Stimulated activated CD4-positive, alpha-beta T cell treated with anti-CD3 and anti-CD28 coated beads, Interleukin-12 subunit alpha, Interleukin-12 subunit beta, amount 100 ng/mL, for 4 hours (primary cell): Measurements from ENCODE around the gene SEPTIN12.

ENCODE experiments used
- DNase-seq: peaks from one replicate; pipeline ENCODE4 v3.0.0-alpha.2; 2020

Gene SEPTIN12

DNA sequence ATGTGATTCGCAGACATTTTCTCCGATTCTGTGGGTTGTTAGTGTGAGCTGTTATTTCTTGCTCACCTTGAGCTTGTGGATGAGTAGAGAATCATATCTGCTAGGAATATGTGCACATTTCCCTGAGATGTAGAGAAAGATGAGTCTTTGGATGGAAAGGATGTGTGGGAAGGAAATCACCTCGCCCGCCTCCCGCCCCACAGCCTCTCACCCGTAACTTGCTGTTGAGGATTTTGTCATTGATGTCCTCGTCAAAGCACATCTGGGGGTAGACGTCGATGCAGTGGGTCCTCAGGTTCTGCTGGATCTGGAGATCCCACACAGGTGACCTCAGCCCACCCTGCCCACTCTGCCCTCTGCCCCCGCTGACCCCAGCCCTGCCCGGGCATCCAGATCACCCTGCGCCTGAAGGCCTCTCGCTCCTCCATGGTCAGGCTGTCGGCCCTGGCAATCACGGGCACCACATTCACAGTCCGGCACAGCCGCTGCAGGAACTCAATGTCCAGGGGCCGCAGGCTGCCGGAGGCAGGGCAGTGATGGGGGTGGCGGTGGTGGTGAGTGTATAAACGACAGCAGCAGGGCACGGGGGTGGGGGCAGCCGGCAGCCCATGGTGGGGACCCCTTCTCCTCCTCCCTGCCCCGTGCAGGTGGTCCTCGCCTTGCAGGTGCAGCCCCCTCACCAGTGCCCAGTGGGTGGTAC lies 4.7 kb downstream of the SEPTIN12 start:
- no peak for DNase-seq

DNA sequence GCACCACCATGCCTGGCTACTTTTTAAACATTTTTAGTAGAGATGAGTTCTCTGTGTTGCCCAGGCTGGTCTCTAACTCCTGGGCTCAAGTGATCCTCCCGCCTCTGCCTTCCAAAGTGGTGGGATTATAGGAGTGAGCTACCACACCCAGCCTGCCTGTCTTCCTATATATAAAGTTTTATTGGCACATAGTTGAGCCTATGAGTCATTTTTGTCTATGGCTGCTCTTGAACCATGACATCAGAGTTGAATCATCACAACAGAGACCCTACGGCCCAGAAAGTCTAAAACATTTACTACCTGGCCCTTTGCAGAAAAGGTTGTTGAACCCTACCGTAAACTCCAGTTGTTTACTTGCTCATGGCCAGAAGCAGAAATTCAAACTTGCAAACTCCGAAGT lies 7.9 kb downstream of the SEPTIN12 start:
- no peak for DNase-seq

DNA sequence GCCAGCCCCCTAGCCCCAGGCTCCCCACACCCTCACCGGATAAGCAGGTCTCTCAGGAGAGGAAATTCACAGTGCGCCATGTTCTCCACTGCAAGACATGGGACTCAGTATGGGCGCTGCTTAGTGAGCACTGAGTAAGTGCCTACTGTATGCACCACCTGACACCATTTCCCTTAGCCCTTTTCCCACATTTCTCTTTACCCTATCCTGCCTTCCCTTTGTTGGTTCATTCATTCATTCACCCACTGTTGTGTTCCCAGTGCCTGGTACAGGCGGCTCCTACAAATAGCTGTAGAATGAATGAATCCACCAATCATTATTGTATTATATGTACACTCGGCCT lies 10.1 kb downstream of the SEPTIN12 start:
- no peak for DNase-seq

DNA sequence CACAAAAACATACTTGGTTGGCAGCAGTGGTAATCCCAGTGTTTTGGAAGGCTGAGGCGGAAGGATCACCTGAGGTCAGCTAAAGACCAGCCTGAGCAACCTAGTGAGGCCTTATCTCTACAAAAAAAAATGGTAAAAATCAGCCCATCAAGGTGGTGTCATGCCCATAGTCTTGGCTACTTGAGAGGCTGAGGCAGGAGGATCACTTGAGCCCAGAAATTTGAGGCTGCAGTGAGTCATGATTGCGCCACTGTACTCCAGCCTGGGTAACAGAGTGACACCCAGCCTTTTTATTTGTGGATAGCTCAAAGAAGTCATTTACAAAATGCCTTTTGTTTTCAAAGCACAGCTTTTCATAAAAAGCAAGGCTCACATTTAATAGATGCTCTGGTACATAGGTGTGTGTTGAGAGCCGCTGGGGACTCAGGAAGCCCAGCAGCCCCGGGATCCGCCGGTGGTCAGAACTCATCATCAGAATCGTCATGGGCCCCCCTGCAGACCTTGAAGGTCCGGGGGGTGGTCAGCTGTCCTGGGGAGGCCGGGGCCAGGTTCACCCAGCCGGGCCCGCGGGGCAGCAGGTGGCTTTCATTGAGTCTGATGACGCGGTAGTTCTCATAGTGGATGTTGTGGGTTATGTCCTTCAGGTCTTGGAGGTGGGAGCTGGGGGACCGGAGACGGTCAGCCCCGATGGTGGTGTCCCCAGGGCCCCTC lies 10.7 kb downstream of the SEPTIN12 start:
- DNase-seq = no peak

DNA sequence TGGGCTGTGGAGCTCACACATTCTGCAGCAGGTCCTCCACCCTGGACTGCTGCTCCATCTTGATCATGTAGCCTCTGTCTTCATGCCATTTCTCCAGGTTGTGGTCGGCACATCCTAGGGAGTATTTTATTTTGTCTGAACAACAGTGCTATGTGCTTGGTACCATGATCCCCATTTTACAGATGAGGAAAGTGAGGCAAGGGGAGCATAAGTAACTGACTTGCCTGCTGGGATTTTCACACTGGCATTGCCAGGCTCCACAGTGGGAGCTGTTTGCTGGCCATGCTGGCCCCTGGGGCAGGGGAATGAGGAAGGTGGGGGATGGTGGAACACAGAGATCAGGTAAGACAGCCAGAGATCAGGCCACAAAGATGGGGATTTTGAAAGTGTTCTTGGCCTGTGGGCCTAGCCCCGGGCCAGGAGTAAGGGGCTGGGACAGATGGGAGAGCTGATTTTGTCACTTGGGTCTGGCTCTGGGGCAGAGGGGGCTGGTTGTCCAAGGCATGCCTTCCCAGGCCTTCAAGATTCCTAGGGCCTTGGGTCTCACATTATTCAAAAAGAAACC lies 11.9 kb downstream of the SEPTIN12 start:
- DNase-seq = no peak

DNA sequence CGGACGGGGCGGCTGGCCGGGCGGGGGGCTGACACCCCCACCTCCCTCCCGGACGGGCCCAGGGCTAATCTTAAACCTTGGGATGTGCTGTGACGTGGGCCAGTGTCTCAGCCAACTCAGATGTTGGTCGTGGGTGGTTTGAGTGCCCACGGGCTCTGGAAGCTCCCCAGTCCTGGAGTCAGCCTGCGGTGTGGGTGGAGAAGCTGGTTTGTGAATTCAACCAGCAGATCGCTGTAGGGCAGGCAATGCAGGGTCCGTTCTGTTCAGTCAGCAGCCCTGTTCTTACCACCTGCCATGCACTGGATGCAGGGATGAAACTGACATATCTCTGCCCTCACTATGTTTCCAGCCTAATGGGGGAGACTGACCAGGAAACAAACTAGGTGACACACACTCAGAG lies 13.1 kb downstream of the SEPTIN12 start:
- DNase-seq = no peak

DNA sequence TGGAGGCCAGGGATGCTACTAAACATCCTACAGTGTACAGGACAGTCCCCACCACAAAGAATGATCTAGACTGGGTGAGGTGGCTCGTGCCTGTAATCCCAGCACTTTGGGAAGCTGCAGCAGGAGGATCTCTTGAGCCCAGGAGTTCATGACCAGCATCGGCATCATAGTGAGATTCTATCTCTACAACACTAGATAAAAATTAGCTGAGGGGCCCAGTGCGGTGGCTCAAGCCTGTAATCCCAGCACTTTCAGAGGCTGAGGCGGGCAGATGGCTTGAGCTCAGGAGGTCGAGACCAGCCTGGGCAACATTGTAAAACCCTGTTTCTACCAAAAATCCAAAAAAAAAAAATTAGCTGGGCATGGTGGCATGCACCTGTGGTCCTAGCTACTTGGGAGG lies 15.8 kb downstream of the SEPTIN12 start:
- no peak for DNase-seq

DNA sequence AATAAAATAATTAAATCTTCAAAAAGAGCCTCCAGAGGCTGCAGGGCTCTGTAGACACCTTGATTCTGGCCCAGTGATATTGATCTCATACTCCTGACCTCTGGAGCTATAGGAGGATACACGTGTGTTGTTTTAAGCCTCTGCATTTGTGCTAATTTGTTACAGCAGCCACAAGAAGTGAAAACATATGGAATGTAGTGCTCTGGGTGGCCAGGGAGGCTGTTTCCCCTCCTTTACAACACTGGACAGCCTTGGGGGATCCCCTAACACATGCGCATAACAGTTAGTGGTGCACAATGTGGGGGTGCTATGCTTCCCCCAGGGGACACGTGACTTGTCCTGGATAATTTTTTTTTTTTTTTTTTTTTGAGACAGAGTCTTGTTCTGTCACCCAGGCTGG lies 16.5 kb downstream of the SEPTIN12 start:
- DNase-seq = no peak

DNA sequence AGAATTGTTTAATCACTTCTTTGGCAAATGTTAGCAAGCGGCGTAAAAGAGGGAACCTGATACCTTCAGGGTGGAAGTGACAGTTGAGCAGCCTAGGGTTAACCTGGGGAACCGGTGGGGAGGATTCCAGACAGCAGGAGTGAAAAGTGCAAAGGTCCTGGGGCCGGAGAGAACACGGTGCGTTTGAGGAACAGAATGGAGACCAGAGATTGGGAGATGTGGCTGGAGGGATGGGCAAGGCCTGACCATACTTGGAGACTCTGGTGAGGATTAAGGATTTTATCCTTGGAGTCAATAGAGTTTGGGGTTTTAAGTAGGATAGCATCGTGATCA lies 18.9 kb downstream of the SEPTIN12 start:
- DNase-seq = no peak

DNA sequence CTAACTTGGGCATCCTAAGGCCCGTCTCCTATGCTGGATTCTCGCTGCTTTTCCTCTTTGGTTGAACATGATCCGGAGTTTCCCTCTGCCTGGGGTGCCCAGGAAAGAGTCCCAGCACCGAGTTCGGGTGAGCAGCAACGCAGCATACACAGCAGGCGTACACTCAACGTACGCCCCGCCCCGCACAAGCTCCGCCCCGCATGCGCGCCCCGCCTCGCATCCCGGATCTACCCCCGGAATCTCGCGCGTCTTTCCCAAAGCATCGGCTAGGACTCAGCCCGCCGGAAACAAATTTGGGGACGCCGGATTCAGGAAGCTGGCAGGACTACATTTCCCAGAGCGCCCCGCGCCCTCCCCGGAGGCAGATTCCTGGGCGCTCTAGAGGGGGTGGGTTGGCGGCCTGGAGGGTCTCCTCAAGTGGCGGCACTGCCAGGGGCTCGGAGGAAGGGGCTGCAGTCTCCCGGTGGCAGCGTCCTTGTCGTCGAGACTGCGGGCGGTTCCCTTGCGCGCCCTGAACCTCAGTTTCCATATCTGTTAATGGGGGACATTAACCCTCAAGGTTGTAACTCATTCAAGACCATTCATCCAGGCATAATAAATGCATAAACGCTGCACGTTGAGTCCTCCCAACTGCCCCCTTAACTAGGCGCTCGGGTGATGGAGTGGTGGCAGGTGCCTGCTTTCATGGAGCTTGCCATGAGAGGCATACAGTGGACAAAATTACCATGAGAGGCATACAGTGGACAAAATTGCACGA lies 19.4 kb downstream of the SEPTIN12 start:
- peak; percentile 89 for DNase-seq

DNA sequence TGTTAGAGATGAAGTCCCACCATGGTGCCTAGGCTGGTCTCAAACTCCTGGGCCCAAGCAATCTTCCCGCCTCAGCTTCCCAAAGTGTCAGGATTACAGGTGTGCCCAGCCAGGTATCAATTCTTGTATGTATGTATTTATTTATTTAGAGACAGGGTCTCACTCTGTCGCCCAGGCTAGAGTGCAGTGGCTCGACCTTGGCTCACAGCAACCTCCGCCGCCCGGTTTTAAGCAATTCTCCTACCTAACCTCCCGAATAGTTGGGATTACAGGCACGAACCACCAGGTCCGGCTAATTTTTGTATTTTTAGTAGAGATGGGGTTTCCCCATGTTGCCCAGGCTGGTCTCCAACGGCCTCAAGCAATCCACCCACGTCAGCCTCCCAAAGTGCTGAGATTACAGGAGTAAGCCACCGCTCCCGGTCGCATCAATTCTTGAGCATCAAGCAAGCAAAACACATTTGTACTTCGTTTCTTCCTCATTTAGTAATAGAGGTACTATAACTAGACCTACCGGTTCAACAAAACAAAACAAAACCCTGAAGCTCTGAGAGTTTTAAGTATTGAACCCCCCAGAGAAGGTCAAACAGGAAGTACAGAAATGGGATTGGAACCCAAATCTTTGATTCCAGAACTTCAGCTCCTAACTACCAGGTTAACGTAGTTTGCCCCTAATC lies 20.1 kb downstream of the SEPTIN12 start:
- no peak for DNase-seq

DNA sequence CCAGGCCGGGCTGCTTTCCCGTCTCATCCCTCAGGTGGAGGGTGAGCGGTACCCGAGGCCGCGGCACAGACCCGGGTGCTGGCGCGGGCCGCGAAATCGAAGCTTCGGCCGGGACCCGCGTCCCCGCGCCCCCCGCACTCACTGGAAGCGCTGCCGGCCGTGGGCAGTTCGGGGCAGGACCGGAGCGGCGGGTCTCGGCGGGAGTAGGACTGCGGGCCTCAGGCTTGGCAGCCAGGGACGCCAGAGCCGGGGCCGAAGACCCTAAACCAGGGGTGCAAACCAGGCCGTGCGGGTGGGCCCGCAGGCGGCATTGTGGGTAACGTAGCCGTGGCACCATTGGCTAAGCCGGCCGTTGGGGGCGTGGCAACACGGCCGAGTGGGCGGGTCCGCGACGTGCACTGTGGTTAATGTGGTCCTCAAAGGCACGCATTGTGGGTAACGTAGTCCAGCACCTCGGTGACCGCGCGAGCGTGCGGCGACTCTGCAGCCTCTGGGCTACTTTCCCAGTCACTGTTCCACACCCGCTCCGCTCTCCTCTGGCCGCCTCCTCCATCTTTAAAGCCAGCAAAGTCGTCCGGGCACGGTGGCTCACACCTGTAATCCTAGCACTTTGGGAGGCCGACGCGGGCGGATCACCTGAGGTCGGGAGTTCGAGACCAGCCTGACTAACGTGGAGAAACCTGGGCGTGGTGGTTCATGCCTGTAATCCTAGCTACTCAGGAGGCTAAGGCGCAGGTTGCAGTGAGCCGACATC lies 21.1 kb downstream of the SEPTIN12 start, which contains the start of gene ZNF500:
TSS of gene ZNF500 (minus strand) at position 288 of the 754 bp plus-strand sequence. CDS start 1,184 bp downstream, outside the sequence.
- DNase-seq = peak; percentile 98

DNA sequence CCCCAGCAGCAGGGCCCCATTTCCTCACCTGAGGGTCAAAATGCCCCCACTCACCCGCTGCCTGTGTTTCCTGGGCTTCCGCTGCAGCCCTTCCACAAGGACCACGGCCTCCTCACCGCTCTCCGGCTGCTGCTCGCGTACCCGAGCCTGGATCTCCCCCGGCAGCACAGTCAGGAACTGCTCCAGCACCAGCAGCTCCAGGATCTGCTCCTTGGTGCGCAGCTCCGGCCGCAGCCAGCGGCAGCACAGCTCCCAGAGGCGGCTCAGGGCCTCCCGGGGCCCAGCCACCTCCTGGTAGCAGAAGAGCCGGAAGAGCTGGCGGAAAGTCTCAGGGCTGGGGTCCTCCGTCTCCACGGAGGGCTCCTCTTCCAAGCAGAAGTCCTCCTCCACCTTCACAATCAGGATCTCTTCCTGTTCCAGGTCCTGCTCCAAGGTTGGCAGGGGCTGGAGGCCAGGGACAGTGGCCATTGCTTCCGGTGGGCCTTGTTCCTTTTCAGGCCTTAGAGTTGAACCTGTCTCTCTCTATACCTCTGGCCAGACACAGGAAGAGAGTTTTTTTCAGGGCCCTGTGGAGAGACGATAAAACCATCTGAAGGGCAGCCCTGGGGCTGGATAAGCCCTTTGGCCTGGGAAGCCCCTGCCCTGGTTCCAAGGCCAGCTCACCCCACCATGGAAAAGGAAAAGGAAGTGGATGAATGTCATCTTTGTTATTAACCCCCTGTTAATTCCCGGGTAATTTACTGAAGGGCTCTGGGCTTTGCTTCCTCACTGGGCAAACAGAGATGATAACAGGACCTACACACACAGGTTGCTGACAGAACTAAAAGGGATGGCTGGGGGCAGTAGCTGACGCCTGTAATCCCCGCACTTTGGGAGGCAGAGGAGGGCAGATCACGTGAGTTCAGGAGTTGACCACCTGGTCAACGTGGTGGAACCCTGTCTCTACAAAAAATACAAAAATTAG lies 22.4 kb downstream of the SEPTIN12 start:
- DNase-seq = no peak

DNA sequence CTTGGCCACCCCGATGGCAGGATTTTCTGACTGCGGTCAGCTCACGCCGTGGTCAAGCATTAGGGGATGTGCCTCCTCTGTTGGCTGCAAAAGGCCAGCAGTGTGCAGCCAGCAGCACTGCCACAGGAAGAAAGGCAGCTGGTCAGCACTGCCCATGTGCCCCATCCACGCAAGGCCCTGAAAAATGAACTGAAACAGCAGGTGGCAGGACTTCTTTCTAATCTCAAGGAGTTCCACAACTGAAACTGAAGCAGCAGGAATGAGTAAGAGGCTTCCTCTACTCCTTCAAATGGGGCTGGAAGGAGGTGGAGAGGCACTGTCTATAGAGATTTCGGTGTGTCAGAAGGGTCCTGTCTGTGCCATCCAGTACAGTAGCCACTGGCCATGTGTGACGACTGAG lies 24.4 kb downstream of the SEPTIN12 start:
- DNase-seq = no peak

DNA sequence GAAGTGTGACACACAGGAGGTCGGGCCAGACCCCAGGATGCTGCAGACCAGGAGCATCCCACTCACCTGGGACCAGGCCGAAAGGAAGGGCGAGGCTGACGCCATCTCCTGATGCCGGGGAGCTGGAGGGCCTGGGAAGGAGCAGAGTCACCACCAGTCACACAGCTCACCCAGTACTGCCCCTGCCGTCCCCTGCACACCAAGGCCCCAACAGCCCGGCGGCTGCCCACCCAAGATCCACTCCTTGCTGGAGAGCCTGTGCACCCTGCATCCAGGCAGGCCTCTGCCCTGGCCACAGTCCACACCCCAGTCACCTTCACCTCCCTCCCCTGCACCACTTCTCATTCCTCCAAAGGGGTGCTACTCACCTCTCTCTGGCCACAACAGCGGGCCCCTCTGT lies 25.9 kb downstream of the SEPTIN12 start:
- DNase-seq = no peak

DNA sequence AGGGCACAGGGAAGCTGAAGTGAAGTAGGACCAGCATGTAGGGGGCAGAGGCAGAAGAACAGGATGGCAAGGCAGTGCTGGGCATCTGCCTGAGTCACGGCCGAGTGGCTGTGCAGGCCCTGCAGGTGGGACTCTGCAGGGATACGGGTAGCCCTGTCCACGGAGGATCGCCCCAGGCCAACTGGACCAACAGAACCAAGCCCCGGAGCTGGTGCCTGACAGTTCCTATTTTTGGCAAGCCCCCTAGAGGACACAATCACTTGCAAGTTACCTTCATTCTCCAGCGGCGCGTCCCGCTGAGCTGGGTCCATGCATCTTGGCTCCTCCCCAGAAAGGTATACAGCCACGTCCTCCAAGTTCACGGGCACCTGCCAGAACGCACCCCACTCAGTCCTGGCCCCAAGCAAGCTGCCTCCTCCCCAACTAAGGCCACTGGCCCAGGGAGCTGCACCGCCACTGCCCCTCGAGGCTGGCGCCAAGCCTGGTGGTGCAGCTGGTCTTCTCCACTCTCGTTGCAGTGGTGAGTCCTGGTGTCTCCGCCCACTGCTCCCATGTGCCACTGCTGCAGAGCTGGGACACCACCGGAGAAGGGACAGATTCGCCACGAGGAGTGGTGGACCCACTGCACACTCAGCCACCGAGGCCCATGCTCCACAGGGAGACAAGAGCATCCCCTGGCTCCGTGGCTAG lies 27.8 kb downstream of the SEPTIN12 start:
- no peak for DNase-seq

DNA sequence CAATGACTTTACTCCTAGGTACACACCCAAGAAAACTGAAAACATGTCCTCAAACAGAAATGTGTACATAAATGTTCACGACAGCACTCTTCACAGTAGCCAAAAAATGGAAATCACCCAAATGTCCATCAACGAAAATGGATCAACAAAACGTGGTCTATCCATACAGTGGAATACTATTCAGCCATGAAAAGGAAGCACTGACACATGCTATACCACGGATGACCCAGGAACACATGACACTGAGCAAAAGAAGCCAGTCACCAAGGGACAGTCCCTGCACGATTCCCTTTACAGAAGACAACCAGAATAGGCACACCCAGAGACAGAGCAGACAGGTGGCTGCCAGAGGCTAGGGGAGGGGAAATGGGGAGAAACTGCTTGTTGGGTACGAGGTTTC lies 32.5 kb downstream of the SEPTIN12 start:
- DNase-seq = no peak

DNA sequence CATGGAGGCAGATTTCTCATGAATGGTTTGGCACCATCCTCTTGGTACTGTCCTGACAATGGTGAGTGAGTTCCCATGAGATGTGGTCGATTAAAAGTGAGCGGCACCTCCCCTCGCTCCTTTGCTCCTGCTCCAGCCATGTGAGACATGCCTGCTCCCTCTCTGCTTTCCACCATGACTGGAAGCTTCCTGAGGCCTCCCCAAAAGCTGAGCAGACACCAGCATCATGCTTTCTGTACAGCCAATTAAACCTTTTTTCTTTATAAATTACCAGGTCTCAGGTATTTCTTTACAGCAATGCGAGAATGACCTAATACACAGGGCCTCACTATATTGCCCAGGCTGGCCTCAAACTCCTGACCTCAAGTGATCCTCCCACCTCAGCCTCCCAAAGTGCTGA lies 33.3 kb downstream of the SEPTIN12 start:
- DNase-seq = no peak

DNA sequence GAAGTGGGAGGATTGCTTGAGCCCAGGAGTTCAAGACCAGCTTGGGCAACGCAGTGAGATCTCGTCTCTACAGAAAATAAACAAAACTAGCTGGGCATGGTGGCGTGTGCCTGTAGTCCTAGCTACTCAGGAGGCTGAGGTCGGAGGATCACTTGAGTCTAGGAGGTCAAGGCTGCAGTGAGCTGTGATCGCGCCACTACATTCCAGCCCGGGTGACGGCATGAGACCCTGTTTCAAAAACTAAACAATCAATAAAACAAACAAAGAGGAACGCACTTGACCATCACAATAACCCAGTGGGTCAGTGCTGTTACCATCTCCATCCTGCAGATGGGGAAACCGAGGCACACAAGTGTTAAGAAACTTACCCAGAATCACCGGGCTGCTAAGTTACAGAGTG lies 34.9 kb downstream of the SEPTIN12 start:
- DNase-seq = no peak

DNA sequence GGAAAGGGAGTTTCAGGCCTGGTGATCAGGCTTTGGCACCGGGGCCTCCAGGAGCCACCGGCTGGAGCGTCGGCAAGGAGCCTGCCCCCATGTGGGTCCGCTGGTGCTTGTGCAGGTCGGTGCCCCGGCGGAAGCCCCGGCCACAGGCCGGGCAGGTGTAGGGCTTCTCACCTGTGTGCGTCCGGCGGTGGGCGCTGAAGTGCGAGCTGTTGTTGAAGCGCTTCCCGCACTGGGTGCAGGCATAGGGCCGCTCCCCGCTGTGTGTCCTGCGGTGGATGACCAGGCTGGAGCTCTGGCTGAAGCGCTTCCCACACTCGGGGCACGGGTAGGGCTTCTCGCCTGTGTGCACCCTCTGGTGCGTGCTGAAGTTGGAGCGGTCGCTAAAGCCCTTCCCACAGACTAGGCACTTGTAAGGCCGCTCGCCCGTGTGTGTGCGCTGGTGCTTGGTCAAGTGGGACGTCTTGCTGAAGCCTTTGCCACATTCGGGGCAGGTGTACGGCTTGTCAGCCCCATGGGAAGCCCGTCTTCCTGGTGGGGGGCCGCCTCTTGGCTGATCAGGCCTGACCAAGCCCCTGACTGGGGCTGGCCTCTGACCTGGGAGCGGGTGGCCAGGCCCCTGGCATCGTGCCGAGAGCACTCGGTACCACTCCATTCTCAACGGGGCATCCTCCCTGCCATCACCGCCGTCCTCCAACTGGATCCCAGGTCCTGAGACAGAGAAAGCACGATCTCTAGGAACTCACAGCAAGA lies 35.6 kb downstream of the SEPTIN12 start:
- no peak for DNase-seq
